Measurements from ENCODE around the gene TOR1AIP2. TPM values are rescaled to one million over a fixed set of nuclear protein-coding genes. Genes with fewer than 3 reads are reported as not detected.

Gene TOR1AIP2
- total and polyA plus RNA-seq, 2 of the 8 experiments (the other 6 are each of a cell fraction or from before 2014, with no cell fraction given), result 12.1 to 75.2 TPM

DNA sequence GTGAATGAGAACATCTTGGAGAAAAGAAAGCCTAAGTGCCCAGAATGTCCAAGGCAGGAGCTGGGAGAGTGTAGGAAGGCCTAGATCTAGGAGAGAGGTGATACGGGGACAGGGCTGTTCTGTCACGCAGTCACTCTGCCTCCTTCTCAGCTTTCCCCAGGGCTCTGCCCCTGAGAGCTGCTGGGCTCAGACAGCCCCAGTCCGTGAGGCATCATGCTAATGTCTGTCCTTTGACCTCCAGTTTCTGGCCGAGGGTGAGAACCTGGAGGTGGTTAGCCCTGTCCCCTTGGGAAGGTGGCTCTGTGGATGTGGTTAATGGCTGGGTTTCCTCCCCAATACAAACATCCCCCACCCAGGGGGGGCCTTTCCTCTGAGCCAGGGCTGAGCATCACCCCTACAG lies 71.3 kb downstream of the TOR1AIP2 start (continued):
- TF ChIP-seq SIX5 (IDR thresholded peaks at IDR 0.05; ENCODE audit: low read depth, low read length) (no peak), SIRT6 (IDR thresholded peaks at IDR 0.05; ENCODE audit: low read length) (no peak)

Measured in H1 (cell line).